LHCN-M2 (cell line): Measurements from ENCODE around the gene ZSCAN26. TPM values are rescaled to one million over a fixed set of nuclear protein-coding genes. Genes with fewer than 3 reads are reported as not detected.
"Not testable (repeated sequence)": the region's sequence is repeated elsewhere in the genome, so short reads cannot be mapped to it uniquely, and the experiment has no call there.

Experiments used
- DNase-seq: peaks from one replicate; pipeline ENCODE4 v3.0.0-alpha.2; 2012; ENCODE audit warnings: low read depth
- total RNA-seq: library from RNA; depleted of rRNA; stranded (reverse); fragments of >200 nt; gene quantifications from 2 replicates; pipeline ENCODE4 v1.2.3, GENCODE V29; 2014

ZSCAN26 gene
- total RNA-seq, 1 experiment from 2014 or later: 11.3 TPM

DNA sequence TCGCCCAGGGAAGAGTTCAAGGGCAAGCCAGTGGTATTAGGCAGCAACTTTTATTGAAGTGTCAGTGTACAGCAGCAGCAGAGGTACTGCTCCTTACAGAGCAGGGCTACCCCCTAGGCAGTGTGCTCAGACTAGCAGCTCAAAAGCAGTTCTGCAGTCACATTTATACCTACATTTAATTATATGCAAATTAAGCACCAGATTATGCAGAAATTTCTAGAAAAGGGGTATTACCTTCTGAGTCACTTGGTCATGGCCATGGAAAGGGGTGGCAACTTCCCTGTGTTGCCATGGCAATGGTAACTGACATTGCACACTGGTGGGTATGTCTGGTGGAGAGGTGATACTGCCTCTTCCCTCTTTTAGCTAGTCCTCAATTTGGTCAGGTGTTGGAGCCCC, 12.8 kb upstream of the ZSCAN26 start:
- DNase-seq: no peak

DNA sequence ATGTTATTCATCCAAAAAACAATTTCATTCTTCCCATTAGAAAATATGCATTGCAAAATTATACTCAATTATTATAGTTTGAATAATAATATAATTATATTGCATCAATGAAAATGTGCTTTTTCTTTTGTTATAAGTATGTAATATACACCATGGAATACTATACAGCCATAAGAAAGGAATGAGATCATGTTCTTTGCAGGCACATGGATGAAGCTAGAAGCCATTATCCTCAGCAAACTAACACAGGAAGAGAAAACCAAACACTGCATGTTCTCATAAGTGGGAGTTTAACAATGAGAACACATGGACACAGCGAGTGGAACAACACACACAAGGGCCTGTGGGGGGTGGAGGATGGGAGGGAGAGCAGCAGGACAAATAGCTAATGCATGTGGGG, 9.9 kb upstream of the ZSCAN26 start:
- no peak for DNase-seq

DNA sequence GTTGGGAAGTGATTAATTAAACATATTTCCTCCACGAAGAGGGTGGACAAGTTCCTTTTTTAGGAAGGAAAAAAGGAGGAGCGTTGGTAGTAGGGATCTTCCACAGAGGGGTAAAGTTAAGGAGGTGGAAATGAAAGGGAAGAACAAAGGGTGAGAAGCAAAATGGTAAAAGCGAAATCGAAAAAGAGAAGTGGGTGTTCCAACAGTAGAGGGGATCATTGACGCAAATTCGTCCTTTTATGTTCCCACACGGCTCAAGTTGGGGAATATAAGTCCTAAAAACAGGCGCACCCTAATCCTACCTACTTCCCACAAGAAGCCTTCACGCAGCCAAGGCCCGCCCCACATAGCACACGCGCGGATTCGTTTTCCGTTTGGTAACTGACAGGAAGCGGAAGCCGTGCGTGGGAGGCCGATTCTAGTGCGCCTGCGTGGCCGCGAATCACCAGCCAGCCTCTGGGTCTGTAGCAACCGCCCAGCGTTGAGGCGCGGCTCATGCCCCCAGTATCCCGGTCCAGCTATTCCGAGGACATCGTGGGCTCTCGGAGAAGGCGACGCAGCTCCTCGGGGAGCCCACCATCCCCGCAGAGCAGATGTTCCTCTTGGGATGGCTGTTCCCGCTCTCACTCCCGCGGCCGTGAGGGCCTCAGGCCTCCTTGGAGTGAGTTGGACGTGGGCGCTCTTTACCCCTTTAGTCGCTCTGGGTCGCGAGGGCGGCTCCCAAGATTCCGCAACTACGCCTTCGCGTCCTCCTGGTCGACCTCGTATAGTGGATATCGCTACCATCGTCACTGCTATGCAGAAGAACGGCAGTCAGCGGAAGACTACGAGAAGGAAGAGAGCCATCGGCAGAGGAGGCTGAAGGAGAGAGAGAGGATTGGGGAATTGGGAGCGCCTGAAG, 7.8 kb upstream of the ZSCAN26 start, which contains the start of gene NKAPL:
Gene NKAPL (plus strand): TSS at position 421 of the 901 bp plus-strand sequence. CDS start 75 bp downstream, at position 496.
- DNase-seq: no peak

DNA sequence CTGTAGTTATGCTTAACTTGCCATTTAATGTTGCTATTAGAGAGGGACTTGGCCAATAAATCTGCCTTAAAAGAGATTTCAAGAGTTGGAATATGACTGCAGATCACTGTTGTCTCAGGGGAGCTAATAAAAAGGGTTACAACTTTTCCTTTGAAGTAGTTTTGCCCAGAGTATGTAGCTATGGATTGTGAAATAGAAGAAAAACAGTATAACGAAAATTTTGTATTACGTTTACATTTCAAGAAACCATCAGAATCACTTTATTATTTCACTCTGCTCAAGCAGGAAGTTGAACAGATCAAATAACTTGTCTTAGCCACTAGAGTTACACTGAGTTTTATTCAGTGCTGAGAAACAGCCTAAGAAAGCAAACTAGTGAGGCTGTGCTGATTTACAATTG, 3.0 kb upstream of the ZSCAN26 start:
- DNase-seq: no peak

DNA sequence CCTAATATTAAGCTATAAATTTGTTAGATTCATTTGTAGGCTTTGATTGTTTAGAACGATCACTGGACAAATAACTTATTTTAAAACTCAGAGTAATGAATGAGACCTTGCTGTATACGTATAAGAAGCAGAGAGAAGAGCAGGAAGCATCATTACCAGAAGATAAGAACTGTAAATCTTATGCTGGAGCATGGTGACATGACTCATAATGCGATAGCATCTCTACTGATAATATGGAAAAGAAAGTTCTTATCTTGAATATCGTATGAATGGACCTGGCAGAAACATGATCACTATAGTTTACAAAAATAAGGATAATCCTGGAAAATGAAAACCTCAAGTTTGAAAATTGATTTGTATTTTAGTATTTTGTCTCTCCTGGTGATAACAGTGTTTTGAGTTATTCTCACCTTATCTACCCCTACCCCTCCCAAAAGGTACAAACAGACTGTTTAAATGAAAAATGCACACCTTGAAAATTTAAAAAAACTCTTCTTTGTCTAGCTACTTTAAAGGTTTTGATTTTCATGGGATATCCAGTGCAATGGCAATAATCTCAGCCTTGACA, 2.0 kb upstream of the ZSCAN26 start:
- no peak for DNase-seq

DNA sequence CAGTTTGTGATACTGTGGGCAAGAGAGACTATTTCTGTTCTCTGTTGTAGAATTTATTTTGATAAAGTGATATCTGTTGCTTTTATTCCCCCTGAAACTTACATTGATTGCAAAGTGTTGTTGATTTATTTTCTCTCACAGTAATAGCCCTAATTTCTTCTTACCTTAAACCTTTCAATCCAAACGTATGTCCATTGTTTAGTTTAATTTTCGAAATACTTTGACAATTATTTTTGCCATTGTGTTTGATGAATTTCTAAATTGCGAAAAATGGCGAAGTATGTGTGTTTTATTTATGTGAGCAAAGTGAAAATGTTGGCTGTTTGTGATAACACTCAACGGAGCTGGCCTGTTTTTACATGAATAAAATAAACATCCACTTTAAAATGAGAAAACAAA, 381 bp upstream of the ZSCAN26 start:
- no peak for DNase-seq

DNA sequence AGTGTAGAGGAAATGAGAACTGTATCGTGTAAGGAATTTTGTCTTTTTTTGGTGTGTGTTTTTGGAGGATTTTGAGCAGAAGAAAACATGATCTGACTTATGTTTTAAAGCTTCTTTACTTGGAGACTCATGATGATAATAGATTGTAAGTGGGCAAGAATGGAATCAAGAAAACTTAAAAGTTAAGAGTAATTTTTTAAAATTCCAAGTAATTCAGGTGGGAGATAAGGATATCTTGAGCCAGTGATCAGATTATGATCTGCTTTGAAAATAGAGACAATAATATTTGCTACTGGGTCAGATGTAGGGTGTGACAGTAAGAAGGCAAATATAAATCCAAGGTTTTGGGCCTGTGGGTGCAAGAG, 734 bp downstream of the ZSCAN26 start:
- DNase-seq: no peak

DNA sequence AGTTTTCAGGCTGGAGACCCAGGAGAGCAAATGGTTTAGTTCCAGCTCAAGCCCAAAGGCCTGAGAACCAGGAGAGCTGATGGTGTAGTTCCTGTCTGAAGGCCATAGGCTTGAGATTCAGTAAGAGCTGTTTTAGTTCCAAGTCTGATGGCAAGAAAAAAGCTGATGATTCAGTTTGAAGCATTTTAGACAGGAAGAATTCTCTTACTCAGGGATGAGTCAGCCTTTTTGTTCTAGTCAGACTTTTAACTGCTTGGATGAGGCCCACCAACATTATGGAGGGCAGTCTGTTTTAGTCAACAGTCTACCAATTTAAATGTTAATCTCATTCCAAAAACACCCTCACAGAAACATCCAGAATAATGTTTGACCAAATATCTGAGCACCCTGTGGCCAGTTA, 2.5 kb downstream of the ZSCAN26 start:
- DNase-seq: peak; percentile 85

DNA sequence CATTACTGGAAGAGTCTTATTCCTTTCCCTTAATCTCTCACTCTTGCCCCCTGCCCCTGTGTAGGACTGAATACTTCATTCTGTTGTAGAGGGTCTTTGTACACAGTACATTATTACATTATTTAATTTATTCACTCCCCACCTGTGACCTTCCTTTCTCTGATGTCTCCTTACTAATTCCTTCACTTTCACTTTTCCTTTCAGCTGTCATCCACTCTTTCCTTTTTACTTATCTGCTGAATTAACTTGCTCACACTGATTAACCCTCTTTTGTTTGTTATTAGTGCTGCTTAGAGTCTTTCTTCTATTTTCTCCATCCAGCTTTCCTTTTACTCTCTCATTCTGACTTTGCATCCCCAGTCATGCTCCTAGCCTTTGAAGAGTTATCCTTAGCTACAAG, 7.9 kb downstream of the ZSCAN26 start:
- no peak for DNase-seq

DNA sequence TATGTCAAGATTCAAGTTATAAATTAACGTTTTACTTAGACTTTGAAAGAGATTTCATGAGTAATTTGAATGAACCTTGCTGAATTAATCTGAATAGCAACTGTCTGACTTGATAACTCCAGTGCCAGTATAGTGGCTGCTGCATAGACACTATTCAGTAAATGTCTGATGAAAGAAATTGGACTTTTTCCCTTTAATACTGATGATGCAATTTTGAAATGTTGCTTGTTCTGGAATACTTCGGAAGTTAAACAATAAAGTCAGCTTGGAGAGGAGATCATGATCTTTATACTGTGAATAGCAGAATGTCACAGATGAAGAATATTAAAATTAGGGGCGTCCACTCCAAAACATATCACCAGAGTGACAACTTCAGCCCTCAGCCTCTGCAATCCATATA, 10.8 kb downstream of the ZSCAN26 start:
- no peak for DNase-seq

DNA sequence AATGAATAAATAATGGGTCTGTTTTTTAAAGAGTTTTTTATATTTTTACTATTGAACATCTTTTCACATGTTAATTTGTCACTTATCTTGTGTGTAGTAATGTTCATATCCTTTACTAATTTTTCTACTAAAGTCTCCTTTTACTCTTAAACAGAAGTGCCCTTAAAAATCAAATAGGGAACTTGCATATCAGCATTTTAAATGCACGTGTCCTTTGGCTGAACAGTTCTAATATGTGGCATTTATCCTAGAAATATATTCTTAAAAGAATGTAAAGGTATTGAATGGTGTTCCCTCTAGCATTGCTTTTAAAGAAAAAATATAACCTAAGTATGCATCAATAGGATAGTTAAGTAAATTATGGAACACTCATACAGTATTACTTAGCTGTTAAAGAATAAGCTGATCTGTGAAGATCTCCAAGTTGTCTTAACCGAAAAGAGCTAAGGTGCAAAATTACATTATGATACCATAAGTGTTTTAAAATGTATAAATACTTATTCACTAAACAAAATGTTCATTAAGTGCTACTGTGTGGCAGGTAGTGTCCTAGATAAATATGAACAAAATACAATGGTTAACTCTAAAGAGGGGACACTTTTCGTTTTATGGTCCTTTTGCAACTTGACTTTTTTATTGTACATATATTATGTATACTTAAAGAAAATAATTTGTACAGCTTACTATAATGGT, 13.8 kb downstream of the ZSCAN26 start:
- no peak for DNase-seq

DNA sequence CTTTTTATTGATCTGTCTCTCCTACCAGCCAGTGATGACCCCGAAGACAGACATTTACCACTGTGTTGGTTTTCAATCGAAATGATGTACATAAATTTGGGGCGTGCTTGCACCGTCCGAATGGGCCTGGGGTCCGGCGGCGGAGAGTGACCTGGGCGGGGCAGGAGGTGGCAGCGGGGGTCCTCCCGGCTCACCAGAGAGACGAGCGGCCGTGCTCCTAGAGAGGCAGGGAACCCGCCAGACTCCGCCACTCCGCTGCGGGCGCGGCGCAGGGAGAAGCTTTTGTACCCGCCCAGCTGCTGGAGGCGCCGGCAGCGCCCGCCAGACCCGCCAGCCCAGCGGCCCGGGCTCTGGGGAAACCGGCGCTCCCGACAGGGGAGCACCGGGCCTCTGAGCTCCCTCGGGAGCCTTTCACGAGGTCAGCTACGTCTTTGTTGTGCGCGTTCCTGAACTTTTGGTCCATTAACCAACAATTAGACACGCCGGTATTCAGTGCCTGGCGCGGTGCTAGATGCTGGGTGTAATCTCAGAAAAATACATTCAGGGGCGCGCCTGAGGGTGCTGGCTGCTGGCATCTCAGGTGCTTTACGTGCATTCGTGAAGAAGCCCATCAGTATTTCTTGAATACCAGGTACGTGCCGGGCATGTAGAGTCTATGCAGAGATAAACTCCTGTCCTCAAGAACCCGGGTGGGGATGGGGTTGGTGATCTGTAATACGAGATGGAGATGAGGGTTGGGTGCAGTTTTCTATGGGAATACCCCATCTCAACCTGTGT, 14.5 kb downstream of the ZSCAN26 start, which contains the start of gene PGBD1:
Gene PGBD1 (plus strand): TSS at position 285 of the 777 bp plus-strand sequence. CDS start 2,242 bp downstream, outside the sequence.
- DNase-seq: peak; percentile 73

DNA sequence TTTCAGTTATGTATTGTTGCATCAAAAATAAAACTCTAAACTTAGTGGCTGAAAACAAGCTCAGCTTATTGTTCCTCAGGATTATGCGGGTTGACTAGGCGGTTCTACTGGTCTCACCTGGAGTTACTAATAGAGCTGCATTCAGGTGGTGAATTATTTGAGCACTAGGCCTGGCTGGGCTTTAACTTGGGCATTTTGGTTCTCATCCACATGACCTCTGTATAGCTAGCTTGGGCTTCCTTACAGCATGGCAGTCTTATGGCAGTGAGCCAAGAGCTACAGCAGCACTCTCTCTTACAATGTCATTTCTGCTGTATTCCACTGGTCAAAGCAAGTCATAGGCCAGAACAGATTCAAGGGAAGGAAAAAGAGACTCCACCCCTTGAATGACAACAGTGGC, 16.0 kb downstream of the ZSCAN26 start:
- DNase-seq: peak; percentile 30

DNA sequence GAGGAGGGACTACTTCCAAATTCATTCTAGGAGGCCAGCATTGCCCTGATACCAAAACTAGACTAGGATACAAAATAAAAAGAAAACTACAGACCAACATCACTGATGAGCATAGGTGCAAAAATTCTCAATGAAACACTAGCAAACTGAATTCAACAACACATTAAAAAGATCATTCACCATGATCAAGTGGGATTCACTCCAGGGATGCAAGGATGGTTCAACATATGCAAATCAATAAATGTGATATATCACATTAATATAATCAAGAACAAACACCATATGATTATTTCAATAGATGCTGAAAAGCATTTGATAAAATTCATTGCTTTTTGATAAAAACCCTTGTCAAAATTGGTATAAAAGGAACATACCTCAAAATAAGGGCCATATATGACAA, 24.6 kb downstream of the ZSCAN26 start:
- DNase-seq: no peak

DNA sequence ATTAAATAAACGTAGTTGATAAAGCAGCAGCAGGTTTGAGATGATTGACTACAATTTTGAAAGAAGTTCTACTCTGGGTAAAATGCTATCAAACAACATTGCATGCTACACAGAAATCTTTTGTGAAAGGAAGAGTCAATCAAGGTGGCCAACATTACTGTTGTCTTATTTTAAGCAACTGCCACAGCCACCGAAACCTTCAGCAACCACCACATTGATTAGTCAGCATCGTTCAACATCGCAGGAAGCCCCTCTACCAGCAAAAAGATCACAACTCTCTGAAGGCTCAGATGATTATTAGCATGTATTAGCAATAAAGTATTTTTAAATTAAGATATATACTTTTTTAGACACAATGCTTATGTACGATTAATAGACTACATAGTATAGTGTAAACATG, 28.4 kb downstream of the ZSCAN26 start:
- DNase-seq: no peak

DNA sequence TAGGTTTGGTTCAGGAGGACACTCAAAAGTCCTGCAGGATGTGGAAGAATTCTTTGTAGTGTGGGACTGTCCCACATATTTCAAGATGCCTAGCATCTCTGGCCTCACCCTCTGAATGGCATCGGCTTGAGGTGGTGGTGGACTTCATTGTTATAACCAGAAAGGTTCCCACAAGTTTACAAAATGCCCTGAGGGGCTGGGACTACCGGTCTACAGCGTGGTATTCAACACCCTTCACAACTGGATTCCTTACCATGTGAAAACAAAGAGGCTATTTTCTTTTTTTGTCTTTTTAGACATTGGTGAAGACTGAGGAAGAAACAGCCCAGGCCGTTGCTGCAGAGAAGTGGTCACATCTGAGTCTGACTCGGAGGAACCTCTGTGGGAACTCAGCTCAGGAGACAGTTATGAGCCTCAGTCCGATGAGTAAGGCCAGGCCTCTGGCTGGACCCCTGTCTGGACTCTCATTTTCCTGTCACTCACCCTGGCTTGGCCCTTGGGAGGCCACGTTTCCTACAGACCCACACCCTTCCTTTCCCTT, 29.6 kb downstream of the ZSCAN26 start:
- DNase-seq: no peak

DNA sequence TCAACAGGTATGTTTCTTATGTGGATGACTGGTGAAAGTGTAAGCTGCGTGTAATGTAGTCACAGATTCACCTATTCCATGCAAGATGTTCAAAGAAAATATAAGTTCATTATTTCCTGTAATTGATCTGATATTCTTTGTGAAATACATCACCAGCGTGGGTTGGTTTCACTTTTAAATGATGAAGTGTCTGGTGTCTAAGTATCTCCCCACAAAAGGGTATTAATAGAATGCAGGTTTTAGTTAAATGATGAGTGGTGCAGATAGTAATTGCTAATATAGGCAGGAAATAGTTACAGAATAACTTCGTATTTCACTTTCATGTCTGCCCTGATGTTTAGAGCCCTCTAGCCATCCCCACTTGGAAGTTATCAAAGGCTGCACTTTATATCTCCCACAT, 36.6 kb downstream of the ZSCAN26 start:
- no peak for DNase-seq

DNA sequence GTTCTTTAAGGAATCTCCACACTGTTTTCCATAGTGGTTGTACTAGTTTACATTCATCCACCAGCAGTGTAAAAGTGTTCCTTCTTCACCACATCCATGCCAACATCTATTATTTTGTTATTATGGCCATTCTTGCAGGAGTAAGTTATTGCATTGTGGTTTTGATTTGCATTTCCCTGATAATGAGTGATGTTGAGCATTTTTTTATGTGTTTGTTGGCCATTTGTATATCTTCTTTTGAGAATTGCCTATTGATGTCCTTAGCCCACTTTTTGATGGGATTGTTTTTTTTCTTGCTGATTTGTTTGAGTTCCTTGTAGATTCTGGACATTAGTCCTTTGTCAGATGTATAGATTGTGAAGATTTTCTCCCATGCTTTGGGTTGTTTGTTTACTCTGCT, 39.4 kb downstream of the ZSCAN26 start:
- DNase-seq: not testable (repeated sequence)

DNA sequence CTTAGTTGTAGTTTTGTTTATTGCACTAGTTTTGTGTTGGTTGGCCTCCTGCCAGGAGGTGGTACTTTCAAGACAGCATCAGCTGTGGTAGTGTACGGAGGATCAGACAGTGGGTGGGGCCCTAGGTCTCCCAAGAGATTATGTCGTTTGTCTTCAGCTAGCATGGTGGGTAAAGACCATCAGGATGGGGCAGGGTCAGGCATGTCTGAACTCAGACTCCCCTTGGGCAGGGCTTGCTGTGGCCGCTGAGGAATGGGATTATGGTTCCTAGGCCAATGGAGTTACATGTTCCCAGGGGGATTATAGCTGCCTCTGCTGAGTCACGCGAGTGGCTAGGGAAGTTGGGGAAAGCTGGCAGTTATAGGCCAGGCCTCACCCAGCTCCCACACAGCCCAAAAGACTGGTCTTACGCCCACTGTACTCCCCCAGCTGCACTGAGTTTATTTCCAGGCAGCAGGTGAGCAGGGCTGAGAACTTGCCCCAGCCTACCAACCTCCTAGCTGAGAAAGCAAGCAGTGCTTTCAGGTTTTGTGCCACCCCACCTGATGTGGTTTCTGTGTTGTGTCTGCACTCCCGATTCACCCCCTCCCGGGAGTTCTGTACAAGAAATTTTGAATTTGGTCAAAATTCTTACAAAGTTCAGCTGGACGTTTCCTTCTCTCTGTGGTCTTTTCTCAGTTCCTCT, 44.3 kb downstream of the ZSCAN26 start:
- peak; percentile 27 for DNase-seq

DNA sequence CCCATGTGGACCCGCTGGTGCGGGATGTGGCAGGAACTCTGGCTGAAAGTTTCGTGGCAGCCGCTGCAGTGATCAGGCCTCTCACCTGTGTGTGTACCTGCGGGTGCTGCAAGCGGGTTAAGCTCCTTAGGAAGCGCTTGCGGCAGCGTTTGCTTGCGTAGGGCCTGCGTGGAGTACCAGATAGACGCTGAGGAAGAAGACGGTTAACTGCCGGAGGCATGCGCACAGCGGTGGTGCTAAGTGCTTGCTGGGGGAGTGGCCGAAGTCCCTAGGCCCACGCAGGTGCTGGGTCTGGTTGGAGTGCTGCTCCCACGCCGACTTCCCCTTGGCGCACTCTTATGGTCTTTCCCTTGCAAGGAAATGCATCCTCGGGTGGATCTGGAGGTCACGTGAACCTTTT, 46.0 kb downstream of the ZSCAN26 start:
- no peak for DNase-seq

DNA sequence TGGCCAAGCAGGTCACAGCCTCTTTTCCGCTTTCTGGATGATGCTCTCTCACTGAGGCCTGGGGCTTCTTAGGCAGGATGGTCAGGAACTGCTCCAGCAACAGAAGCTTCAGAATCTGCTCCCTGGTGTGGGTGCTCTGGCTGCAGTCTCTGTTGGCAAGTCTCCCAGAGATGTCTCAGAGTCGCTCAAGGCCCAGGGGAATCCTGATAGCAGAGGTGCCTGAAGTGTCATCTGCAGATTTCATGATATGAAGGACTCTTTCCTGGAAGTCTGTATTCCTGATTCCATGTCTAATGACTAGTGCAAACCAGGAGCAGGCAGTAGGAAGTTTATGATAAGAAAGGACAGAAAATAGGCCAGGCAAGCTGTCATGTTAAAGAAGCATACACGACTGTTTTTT, 48.7 kb downstream of the ZSCAN26 start:
- DNase-seq: no peak
